Panc1 (cell line): ENCODE measurements around the gene UBAC2. TPM values are rescaled to one million over a fixed set of nuclear protein-coding genes. Genes with fewer than 3 reads are reported as not detected.

Experiments used
- ATAC-seq: fragments of 200-7000 bp; cut with Tn5 transposase; 2 replicates; pipeline ENCODE4 v1.9.1; 2020; ENCODE audit warnings: mild to moderate bottlenecking, moderate library complexity
- BruUV-seq: library from RNA; stranded (reverse); fragments of 400-500 nt; replicated peaks from 2 replicates; lab custom pipeline; 2021; lab: Mats Ljungman, UMichigan
- CTCF ChIA-PET: fragments of 300-600 bp; sonication (Branson Sonifier 250); formaldehyde crosslinking; loops from one replicate; lab custom pipeline; 2022; ENCODE audit warnings: antibody characterized with exemption; lab: Charles Lee
- POLR2A ChIA-PET: fragments of 300-600 bp; sonication (Branson Sonifier 250); formaldehyde crosslinking; loops from one replicate; lab custom pipeline; 2022; ENCODE audit warnings: antibody characterized with exemption; lab: Charles Lee
- DNase-seq: peaks from one replicate; pipeline ENCODE4 v3.0.0-alpha.2; 2010; ENCODE audit warnings: low read depth, low spot score
- H3K27ac ChIP-seq: 2 replicates; pipeline ENCODE4 v1.5.1; 2011; ENCODE audit warnings: mild to moderate bottlenecking, low read length, inconsistent platforms
- H3K27me3 ChIP-seq: fragments of 200-500 bp; sonication (Bioruptor generic); 2 replicates; pipeline ENCODE4 v1.6.0; 2014; ENCODE audit warnings: low read length, inconsistent platforms; ENCODE audit not compliant: control insufficient read depth, insufficient read depth
- H3K36me3 ChIP-seq: fragments of 200-500 bp; sonication (Bioruptor generic); 2 replicates; pipeline ENCODE4 v1.5.1; 2014; ENCODE audit warnings: inconsistent platforms, mild to moderate bottlenecking, low read length, moderate library complexity; ENCODE audit not compliant: control insufficient read depth, insufficient read depth
- H3K4me1 ChIP-seq: 2 replicates; pipeline ENCODE4 v1.5.1; 2011; ENCODE audit warnings: inconsistent platforms, mild to moderate bottlenecking, low read length, moderate library complexity; ENCODE audit not compliant: control insufficient read depth, insufficient read depth
- H3K4me3 ChIP-seq, 2 experiments: 2 replicates each; pipeline ENCODE4 v1.5.1; 2011 to 2012; ENCODE audit warnings: low read depth in 2 of 2, low read length in 2 of 2, mild to moderate bottlenecking in 2 of 2, inconsistent platforms in 1 of 2, moderate library complexity in 1 of 2
- H3K9me3 ChIP-seq: fragments of 200-500 bp; sonication (Bioruptor generic); 2 replicates; pipeline ENCODE4 v1.5.1; 2014; ENCODE audit warnings: low read depth, mild to moderate bottlenecking, inconsistent platforms, low read length, moderate library complexity; ENCODE audit not compliant: control insufficient read depth, insufficient read depth
- CTCF ChIP-seq: fragments of 450-650 bp; IDR thresholded peaks from 2 replicates; pipeline ENCODE4 v1.5.1; 2017; ENCODE audit warnings: mild to moderate bottlenecking
- POLR2AphosphoS5 ChIP-seq: IDR thresholded peaks from 2 replicates; pipeline ENCODE4 v1.6.1; 2012; ENCODE audit warnings: mild to moderate bottlenecking, low read depth, low read length, moderate library complexity
- REST ChIP-seq, 2 experiments: IDR thresholded peaks; 2 replicates each; pipeline ENCODE4 v1.6.1; 2011 to 2012; ENCODE audit warnings: low read depth in 2 of 2, control low read depth in 1 of 2, low read length in 1 of 2, mild to moderate bottlenecking in 1 of 2, moderate library complexity in 1 of 2; ENCODE audit not compliant: insufficient read depth in 1 of 2
- SIN3A ChIP-seq: IDR thresholded peaks from 2 replicates; pipeline ENCODE4 v1.6.1; 2012; ENCODE audit warnings: low read depth, mild to moderate bottlenecking, low read length, moderate library complexity, borderline replicate concordance; ENCODE audit not compliant: insufficient read depth
- TCF7L2 ChIP-seq: IDR thresholded peaks from 2 replicates; pipeline ENCODE4 v1.6.1; 2011; ENCODE audit warnings: mild to moderate bottlenecking, low read depth, low read length, inconsistent platforms
- in situ Hi-C: cut with HindIII; loops from 2 replicates; pipeline ENCODE4 v1.10.0; 2016; ENCODE audit warnings: low sequenced_read_pairs, low pct_unique_long_range_greater_than_20kb
- intact Hi-C: fragments of 100-400 bp; cut with micrococcal nuclease; formaldehyde crosslinking; loops from one replicate; pipeline ENCODE4 v1.10.0; 2022; ENCODE audit not compliant: unreplicated experiment
- total RNA-seq: library from RNA; stranded (reverse); gene quantifications from one replicate; pipeline ENCODE4 v1.2.1, GENCODE V29; 2021; ENCODE audit not compliant: unreplicated experiment

Gene UBAC2
- total RNA-seq, 1 experiment from 2014 or later = 40.8 TPM

- no peaks in the 10 kb centered on the region for H3K4me1 ChIP-seq
- intact Hi-C loops = no loop called here
- in situ Hi-C loops = no loop called here
- CTCF ChIA-PET = no interaction called here
- DNase-seq (no peak), ATAC-seq (no peak)
- no peak overlapping the region for H3K4me3 ChIP-seq
- no peaks in the 10 kb centered on the region for H3K27me3 ChIP-seq
- TF ChIP-seq CTCF (no peak), TCF7L2 (no peak)
- POLR2A ChIA-PET = no interaction called here
- no peak overlapping the region for H3K27ac ChIP-seq
- no peaks in the 10 kb centered on the region for H3K36me3 ChIP-seq
- H3K9me3 ChIP-seq = no peaks in the 10 kb centered on the region
- no TSS peak for BruUV-seq
These were observed 127.1 kb downstream of the UBAC2 start for GRCh38 chr13:99327761-99328160.

- intact Hi-C loops (no loop called here), in situ Hi-C loops (no loop called here)
- DNase-seq = no peak
- H3K4me3 ChIP-seq = no peak overlapping the region
- H3K9me3 ChIP-seq = no peaks in the 10 kb centered on the region
- ChIA-PET POLR2A (no interaction called here), CTCF (no interaction called here)
- TF ChIP-seq SIN3A (no peak), TCF7L2 (no peak), POLR2AphosphoS5 (no peak), REST (IDR thresholded peaks at IDR 0.05; ENCODE audit: insufficient read depth in 1 of 2, low read depth in 2 of 2, low read length in 1 of 2) (no peak)
- H3K36me3 ChIP-seq = no peaks in the 10 kb centered on the region
- H3K27ac ChIP-seq = no peak overlapping the region
- no peaks in the 10 kb centered on the region for H3K4me1 ChIP-seq
- ATAC-seq = no peak
- no TSS peak for BruUV-seq
- no peaks in the 10 kb centered on the region for H3K27me3 ChIP-seq
These were observed 128.8 kb downstream of the UBAC2 start for GRCh38 chr13:99329477-99329876.

- H3K4me3 ChIP-seq = no peak overlapping the region
- CTCF ChIA-PET = no interaction called here
- H3K9me3 ChIP-seq = no peaks in the 10 kb centered on the region
- no peaks in the 10 kb centered on the region for H3K36me3 ChIP-seq
- BruUV-seq = no TSS peak
- H3K4me1 ChIP-seq = no peaks in the 10 kb centered on the region
- no peaks in the 10 kb centered on the region for H3K27me3 ChIP-seq
- TF ChIP-seq TCF7L2 = no peak
- no peak overlapping the region for H3K27ac ChIP-seq
- POLR2A ChIA-PET = no interaction called here
- no peak for DNase-seq
- no peak for ATAC-seq
- in situ Hi-C loops (no loop called here), intact Hi-C loops (no loop called here)
These were observed 130.3 kb downstream of the UBAC2 start for GRCh38 chr13:99330942-99331341.
